GM12873 (cell line): ENCODE results near the gene NCOA4.

Source experiments
- CTCF ChIP-seq: IDR thresholded peaks from 2 replicates; pipeline ENCODE4 v1.5.1; 2012; ENCODE audit warnings: low read depth, mild to moderate bottlenecking, moderate library complexity, low read length, control low read depth; ENCODE audit not compliant: insufficient read depth; ENCODE audit errors: missing control alignments

NCOA4 gene

GRCh38 chr10:46046261-46046660 is 15.8 kb upstream of the NCOA4 start, which contains the start of gene MSMB:
Gene MSMB, minus strand, starts transcription at chr10:46046269. Its CDS starts 32 bp downstream, at chr10:46046237.
- no peak for TF ChIP-seq CTCF

- no peak for TF ChIP-seq CTCF
Observed at GRCh38 chr10:46042527-46042926, 12.1 kb upstream of the NCOA4 start.

- TF ChIP-seq CTCF, result no peak
Observed at GRCh38 chr10:46040004-46040403, 9.6 kb upstream of the NCOA4 start.

GRCh38 chr10:46037107-46037825 is 6.8 kb upstream of the NCOA4 start:
- no peak for TF ChIP-seq CTCF

GRCh38 chr10:46035923-46036849 is 5.8 kb upstream of the NCOA4 start:
- TF ChIP-seq CTCF, result no peak

- no peak for TF ChIP-seq CTCF
Observed at GRCh38 chr10:46033602-46034011, 3.2 kb upstream of the NCOA4 start.
